OCI-LY7 (cell line): ENCODE data around the gene THRB.

Experiments
- EZH2phosphoT487 ChIP-seq: fragments of 200-600 bp; sonication (generic); IDR thresholded peaks from 2 replicates; pipeline ENCODE4 v1.6.1; 2018; ENCODE audit warnings: low read depth, borderline replicate concordance, mild to moderate bottlenecking, mixed run types, antibody characterized with exemption, low read length, moderate library complexity, mixed read lengths
- TF ChIP-seq, protein P1 (sequence below): fragments of 200-600 bp; sonication (generic); conservative IDR thresholded peaks from 2 replicates; pipeline ENCODE4 v1.5.1; 2014; ENCODE audit warnings: mild to moderate bottlenecking, antibody characterized with exemption, low read length, moderate library complexity, mixed read lengths

DNA sequence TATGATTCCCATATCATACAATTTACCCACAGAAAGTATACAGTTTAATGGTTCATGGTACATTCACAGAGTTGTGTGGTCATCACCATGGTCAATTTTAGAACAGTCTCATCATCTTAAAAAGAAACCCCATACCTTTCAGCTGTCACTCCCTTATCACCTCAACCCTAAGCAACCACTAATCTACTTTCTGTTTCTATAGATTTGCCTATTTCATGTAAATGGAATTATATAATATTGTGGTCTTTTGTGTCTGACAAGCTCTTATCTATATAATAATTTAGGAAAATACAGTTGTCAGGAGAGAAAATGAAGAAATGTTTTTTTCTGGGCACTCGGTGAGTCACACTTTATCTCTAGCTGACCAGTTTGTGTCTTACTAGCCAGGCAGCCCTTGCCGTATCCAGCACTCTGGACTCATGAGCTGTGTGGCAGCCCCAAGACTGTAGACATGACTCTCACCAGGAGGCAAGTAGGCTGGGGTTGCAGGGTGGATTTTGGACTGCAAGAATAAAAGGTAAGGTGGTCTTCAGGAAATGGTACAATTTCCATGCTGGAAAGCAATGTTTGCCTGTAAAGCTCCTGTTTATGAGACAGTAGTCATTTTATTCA lies 234.6 kb downstream of the THRB start:
- TF ChIP-seq, protein P1, sequence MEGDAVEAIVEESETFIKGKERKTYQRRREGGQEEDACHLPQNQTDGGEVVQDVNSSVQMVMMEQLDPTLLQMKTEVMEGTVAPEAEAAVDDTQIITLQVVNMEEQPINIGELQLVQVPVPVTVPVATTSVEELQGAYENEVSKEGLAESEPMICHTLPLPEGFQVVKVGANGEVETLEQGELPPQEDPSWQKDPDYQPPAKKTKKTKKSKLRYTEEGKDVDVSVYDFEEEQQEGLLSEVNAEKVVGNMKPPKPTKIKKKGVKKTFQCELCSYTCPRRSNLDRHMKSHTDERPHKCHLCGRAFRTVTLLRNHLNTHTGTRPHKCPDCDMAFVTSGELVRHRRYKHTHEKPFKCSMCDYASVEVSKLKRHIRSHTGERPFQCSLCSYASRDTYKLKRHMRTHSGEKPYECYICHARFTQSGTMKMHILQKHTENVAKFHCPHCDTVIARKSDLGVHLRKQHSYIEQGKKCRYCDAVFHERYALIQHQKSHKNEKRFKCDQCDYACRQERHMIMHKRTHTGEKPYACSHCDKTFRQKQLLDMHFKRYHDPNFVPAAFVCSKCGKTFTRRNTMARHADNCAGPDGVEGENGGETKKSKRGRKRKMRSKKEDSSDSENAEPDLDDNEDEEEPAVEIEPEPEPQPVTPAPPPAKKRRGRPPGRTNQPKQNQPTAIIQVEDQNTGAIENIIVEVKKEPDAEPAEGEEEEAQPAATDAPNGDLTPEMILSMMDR = no peak
- no peak for TF ChIP-seq EZH2phosphoT487
